Panc1 (cell line): Measurements from ENCODE around the gene ZNF800. TPM values are rescaled to one million over a fixed set of nuclear protein-coding genes. Genes with fewer than 3 reads are reported as not detected.

Experiments used
- ATAC-seq: fragments of 200-7000 bp; cut with Tn5 transposase; 2 replicates; pipeline ENCODE4 v1.9.1; 2020; ENCODE audit warnings: mild to moderate bottlenecking, moderate library complexity
- BruUV-seq: library from RNA; stranded (reverse); fragments of 400-500 nt; replicated peaks from 2 replicates; lab custom pipeline; 2021; lab: Mats Ljungman, UMichigan
- CTCF ChIA-PET: fragments of 300-600 bp; sonication (Branson Sonifier 250); formaldehyde crosslinking; loops from one replicate; lab custom pipeline; 2022; ENCODE audit warnings: antibody characterized with exemption; lab: Charles Lee
- POLR2A ChIA-PET: fragments of 300-600 bp; sonication (Branson Sonifier 250); formaldehyde crosslinking; loops from one replicate; lab custom pipeline; 2022; ENCODE audit warnings: antibody characterized with exemption; lab: Charles Lee
- DNase-seq: peaks from one replicate; pipeline ENCODE4 v3.0.0-alpha.2; 2010; ENCODE audit warnings: low read depth, low spot score
- H3K27ac ChIP-seq: 2 replicates; pipeline ENCODE4 v1.5.1; 2011; ENCODE audit warnings: mild to moderate bottlenecking, low read length, inconsistent platforms
- H3K27me3 ChIP-seq: fragments of 200-500 bp; sonication (Bioruptor generic); 2 replicates; pipeline ENCODE4 v1.6.0; 2014; ENCODE audit warnings: low read length, inconsistent platforms; ENCODE audit not compliant: control insufficient read depth, insufficient read depth
- H3K36me3 ChIP-seq: fragments of 200-500 bp; sonication (Bioruptor generic); 2 replicates; pipeline ENCODE4 v1.5.1; 2014; ENCODE audit warnings: inconsistent platforms, mild to moderate bottlenecking, low read length, moderate library complexity; ENCODE audit not compliant: control insufficient read depth, insufficient read depth
- H3K4me1 ChIP-seq: 2 replicates; pipeline ENCODE4 v1.5.1; 2011; ENCODE audit warnings: inconsistent platforms, mild to moderate bottlenecking, low read length, moderate library complexity; ENCODE audit not compliant: control insufficient read depth, insufficient read depth
- H3K4me3 ChIP-seq, 2 experiments: 2 replicates each; pipeline ENCODE4 v1.5.1; 2011 to 2012; ENCODE audit warnings: low read depth in 2 of 2, low read length in 2 of 2, mild to moderate bottlenecking in 2 of 2, inconsistent platforms in 1 of 2, moderate library complexity in 1 of 2
- H3K9me3 ChIP-seq: fragments of 200-500 bp; sonication (Bioruptor generic); 2 replicates; pipeline ENCODE4 v1.5.1; 2014; ENCODE audit warnings: low read depth, mild to moderate bottlenecking, inconsistent platforms, low read length, moderate library complexity; ENCODE audit not compliant: control insufficient read depth, insufficient read depth
- CTCF ChIP-seq: fragments of 450-650 bp; IDR thresholded peaks from 2 replicates; pipeline ENCODE4 v1.5.1; 2017; ENCODE audit warnings: mild to moderate bottlenecking
- POLR2AphosphoS5 ChIP-seq: IDR thresholded peaks from 2 replicates; pipeline ENCODE4 v1.6.1; 2012; ENCODE audit warnings: mild to moderate bottlenecking, low read depth, low read length, moderate library complexity
- REST ChIP-seq, 2 experiments: IDR thresholded peaks; 2 replicates each; pipeline ENCODE4 v1.6.1; 2011 to 2012; ENCODE audit warnings: low read depth in 2 of 2, control low read depth in 1 of 2, low read length in 1 of 2, mild to moderate bottlenecking in 1 of 2, moderate library complexity in 1 of 2; ENCODE audit not compliant: insufficient read depth in 1 of 2
- SIN3A ChIP-seq: IDR thresholded peaks from 2 replicates; pipeline ENCODE4 v1.6.1; 2012; ENCODE audit warnings: low read depth, mild to moderate bottlenecking, low read length, moderate library complexity, borderline replicate concordance; ENCODE audit not compliant: insufficient read depth
- TCF7L2 ChIP-seq: IDR thresholded peaks from 2 replicates; pipeline ENCODE4 v1.6.1; 2011; ENCODE audit warnings: mild to moderate bottlenecking, low read depth, low read length, inconsistent platforms
- in situ Hi-C: cut with HindIII; loops from 2 replicates; pipeline ENCODE4 v1.10.0; 2016; ENCODE audit warnings: low sequenced_read_pairs, low pct_unique_long_range_greater_than_20kb
- intact Hi-C: fragments of 100-400 bp; cut with micrococcal nuclease; formaldehyde crosslinking; loops from one replicate; pipeline ENCODE4 v1.10.0; 2022; ENCODE audit not compliant: unreplicated experiment
- total RNA-seq: library from RNA; stranded (reverse); gene quantifications from one replicate; pipeline ENCODE4 v1.2.1, GENCODE V29; 2021; ENCODE audit not compliant: unreplicated experiment

Gene ZNF800
- total RNA-seq, 1 experiment from 2014 or later: 26.0 TPM

- H3K36me3 ChIP-seq: no peaks in the 10 kb centered on the region
- intact Hi-C loops (loop anchor here (10.0 kb wide), 1 partner anchor 172 kb away; no protein-coding TSS in a partner anchor), in situ Hi-C loops (no loop called here)
- ATAC-seq: no peak
- H3K27me3 ChIP-seq: no peaks in the 10 kb centered on the region; the same call in 1 of the 2 replicates
- no peak overlapping the region for H3K27ac ChIP-seq
- BruUV-seq: no TSS peak
- H3K4me3 ChIP-seq: no peak overlapping the region
- no peaks in the 10 kb centered on the region for H3K4me1 ChIP-seq
- no peak for DNase-seq
- TF ChIP-seq CTCF: no peak
- peak in 1 of 2 experiments; percentile 64; a peak in 2 of 4 replicates for TF ChIP-seq REST (IDR thresholded peaks at IDR 0.05; ENCODE audit: insufficient read depth in 1 of 2, low read depth in 2 of 2, low read length in 1 of 2)
- peaks cover 4% of the 10 kb centered on the region; the same call in 1 of the 2 replicates for H3K9me3 ChIP-seq
- ChIA-PET POLR2A (no interaction called here), CTCF (no interaction called here)
Measured at GRCh38 chr7:127342596-127342995, 49.9 kb downstream of the ZNF800 start.

- TF ChIP-seq TCF7L2 (no peak), REST (IDR thresholded peaks at IDR 0.05; ENCODE audit: insufficient read depth in 1 of 2, low read depth in 2 of 2, low read length in 1 of 2) (no peak), CTCF (no peak), POLR2AphosphoS5 (no peak), SIN3A (no peak)
- ATAC-seq (no peak), DNase-seq (no peak)
- no peak overlapping the region for H3K27ac ChIP-seq
- H3K27me3 ChIP-seq: peaks cover under 1% of the 10 kb centered on the region; the same call in 1 of the 2 replicates
- POLR2A ChIA-PET: no interaction called here
- H3K36me3 ChIP-seq: no peaks in the 10 kb centered on the region
- peaks cover 4% of the 10 kb centered on the region; the same call in 1 of the 2 replicates for H3K9me3 ChIP-seq
- H3K4me1 ChIP-seq: no peaks in the 10 kb centered on the region
- in situ Hi-C loops: no loop called here
- H3K4me3 ChIP-seq: no peak overlapping the region
- CTCF ChIA-PET: no interaction called here
- intact Hi-C loops: loop anchor here (10.0 kb wide), 1 partner anchor 1183 kb away; no protein-coding TSS in a partner anchor
- no TSS peak for BruUV-seq
Measured at GRCh38 chr7:127338122-127338521, 54.4 kb downstream of the ZNF800 start.
